Measurements from ENCODE around the gene TNNI3K. TPM values are rescaled to one million over a fixed set of nuclear protein-coding genes. Genes with fewer than 3 reads are reported as not detected.
A peak's percentile ranks its signal among the peaks of the same experiment; 100 is the strongest.

Gene TNNI3K
- total RNA-seq, 1 donor from 2014 or later: not detected

GRCh38 chr1:74467786-74468377, 232.7 kb downstream of the TNNI3K start:
- peaks cover 15% of the 10 kb centered on the region for H3K27me3 Mint-ChIP-seq
- no peaks in the 10 kb centered on the region for H3K36me3 Mint-ChIP-seq
- no peak for DNase-seq (ENCODE audit: extremely low spot score, unreplicated experiment)
- no peak overlapping the region for H3K4me3 Mint-ChIP-seq
- H3K9me3 Mint-ChIP-seq: no peaks in the 10 kb centered on the region
- no peak overlapping the region for H3K27ac Mint-ChIP-seq
- no peak for TF ChIP-seq CTCF (conservative IDR thresholded peaks at IDR 0.05)
- peaks cover 12% of the 10 kb centered on the region for H3K4me1 Mint-ChIP-seq (ENCODE audit: unreplicated experiment)

- Mint-ChIP-seq H3K9me3 (no peaks in the 10 kb centered on the region), H3K36me3 (no peaks in the 10 kb centered on the region), H3K4me3 (no peak overlapping the region), H3K27ac (no peak overlapping the region), H3K27me3 (peaks cover 12% of the 10 kb centered on the region), H3K4me1 (ENCODE audit: unreplicated experiment) (peaks cover 12% of the 10 kb centered on the region)
- no peak for DNase-seq (ENCODE audit: extremely low spot score, unreplicated experiment)
- peak; percentile 90 for TF ChIP-seq CTCF (conservative IDR thresholded peaks at IDR 0.05)
Observed at GRCh38 chr1:74468982-74469603, 233.9 kb downstream of the TNNI3K start.

GRCh38 chr1:74470251-74470650, 235.1 kb downstream of the TNNI3K start:
- DNase-seq (ENCODE audit: extremely low spot score, unreplicated experiment): no peak
- no peaks in the 10 kb centered on the region for H3K36me3 Mint-ChIP-seq
- H3K4me3 Mint-ChIP-seq: no peak overlapping the region
- H3K27ac Mint-ChIP-seq: no peak overlapping the region
- H3K4me1 Mint-ChIP-seq (ENCODE audit: unreplicated experiment): peaks cover 14% of the 10 kb centered on the region
- H3K9me3 Mint-ChIP-seq: no peaks in the 10 kb centered on the region
- TF ChIP-seq CTCF (conservative IDR thresholded peaks at IDR 0.05): no peak
- peaks cover 9% of the 10 kb centered on the region for H3K27me3 Mint-ChIP-seq

GRCh38 chr1:74470936-74471335, 235.7 kb downstream of the TNNI3K start:
- Mint-ChIP-seq H3K9me3 (no peaks in the 10 kb centered on the region), H3K27me3 (peaks cover 9% of the 10 kb centered on the region), H3K4me1 (ENCODE audit: unreplicated experiment) (peaks cover 19% of the 10 kb centered on the region), H3K27ac (no peak overlapping the region), H3K36me3 (no peaks in the 10 kb centered on the region), H3K4me3 (no peak overlapping the region)
- DNase-seq (ENCODE audit: extremely low spot score, unreplicated experiment): no peak
- no peak for TF ChIP-seq CTCF (conservative IDR thresholded peaks at IDR 0.05)

- H3K4me3 Mint-ChIP-seq: no peak overlapping the region
- no peak overlapping the region for H3K27ac Mint-ChIP-seq
- no peaks in the 10 kb centered on the region for H3K36me3 Mint-ChIP-seq
Observed at GRCh38 chr1:74471470-74471869, 236.3 kb downstream of the TNNI3K start.

More at GRCh38 chr1:74471470-74471869, 236.3 kb downstream of the TNNI3K start:
- TF ChIP-seq CTCF (conservative IDR thresholded peaks at IDR 0.05): no peak
- Mint-ChIP-seq H3K9me3 (no peaks in the 10 kb centered on the region), H3K27me3 (peaks cover 9% of the 10 kb centered on the region), H3K4me1 (ENCODE audit: unreplicated experiment) (peaks cover 19% of the 10 kb centered on the region)
- no peak for DNase-seq (ENCODE audit: extremely low spot score, unreplicated experiment)
